GM19438 (cell line): Measurements from ENCODE around the gene MERTK.
"Not testable (repeated sequence)": the region's sequence is repeated elsewhere in the genome, so short reads cannot be mapped to it uniquely, and the experiment has no call there.

Source experiments
- ATAC-seq: cut with Tn5 transposase; IDR thresholded peaks from one replicate; pipeline ENCODE4 v1.9.1; 2021; ENCODE audit warnings: low read depth; ENCODE audit not compliant: unreplicated experiment

MERTK gene

GRCh38 chr2:111944531-111945210 is 46.3 kb downstream of the MERTK start:
- no peak for ATAC-seq

DNA sequence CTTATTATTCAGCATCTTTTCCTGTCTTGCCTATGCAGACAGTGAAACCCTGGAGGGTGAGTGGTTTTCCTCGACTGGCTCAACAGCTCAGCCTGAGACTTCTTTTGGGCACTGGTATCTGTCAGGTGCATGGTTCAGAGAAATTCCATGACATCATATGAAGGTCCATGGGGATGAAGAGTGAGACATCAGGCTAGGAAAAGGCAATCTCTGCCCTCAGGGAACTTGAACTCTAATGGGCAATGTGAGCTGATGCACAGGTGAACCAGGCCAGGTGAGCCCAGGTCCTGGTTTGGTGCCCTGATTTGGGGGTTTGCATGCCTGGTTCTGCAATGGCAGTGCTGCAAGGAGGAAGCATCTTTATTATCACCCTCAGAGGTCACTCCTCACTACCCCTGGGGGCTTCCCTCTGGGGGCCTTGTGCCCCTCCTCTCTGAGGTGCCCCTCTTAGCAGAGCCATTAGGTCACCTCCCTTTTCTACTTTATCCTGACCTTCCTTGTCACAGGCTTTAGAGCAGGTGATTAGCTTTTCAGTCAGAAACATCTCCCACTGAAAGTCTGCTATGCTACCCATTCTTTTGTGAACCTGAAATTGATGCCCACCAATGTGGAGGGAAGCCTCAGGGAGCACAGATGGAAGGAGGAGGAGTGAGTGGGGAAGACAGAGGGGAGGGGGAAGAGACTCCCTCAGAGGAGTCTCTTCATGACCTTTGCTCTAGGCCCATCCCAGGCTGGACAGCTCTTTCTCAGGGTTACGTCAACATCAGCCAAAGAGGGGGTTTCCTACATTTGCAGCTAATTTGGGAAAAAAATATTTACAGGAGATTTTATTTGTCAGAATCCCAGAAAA is 47.3 kb downstream of the MERTK start:
- no peak for ATAC-seq

- ATAC-seq, result no peak
Observed at GRCh38 chr2:111946294-111947114, 48.1 kb downstream of the MERTK start.

DNA sequence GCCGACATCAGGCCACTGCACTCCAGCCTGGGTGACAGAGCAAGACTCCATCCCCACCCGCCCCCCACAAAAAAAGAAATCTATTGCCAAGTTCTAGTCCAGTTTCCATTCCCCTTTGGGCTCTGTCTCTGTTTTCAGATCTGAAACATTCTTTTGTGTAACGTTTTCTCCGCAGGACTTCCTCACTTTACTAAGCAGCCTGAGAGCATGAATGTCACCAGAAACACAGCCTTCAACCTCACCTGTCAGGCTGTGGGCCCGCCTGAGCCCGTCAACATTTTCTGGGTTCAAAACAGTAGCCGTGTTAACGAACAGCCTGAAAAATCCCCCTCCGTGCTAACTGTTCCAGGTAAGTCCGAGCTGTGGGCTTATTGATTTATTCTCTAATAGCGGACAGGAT is 48.8 kb downstream of the MERTK start:
- no peak for ATAC-seq

- ATAC-seq, result no peak
Observed at GRCh38 chr2:111948832-111949231, 50.4 kb downstream of the MERTK start.

GRCh38 chr2:111950236-111950635 is 51.8 kb downstream of the MERTK start:
- no peak for ATAC-seq

DNA sequence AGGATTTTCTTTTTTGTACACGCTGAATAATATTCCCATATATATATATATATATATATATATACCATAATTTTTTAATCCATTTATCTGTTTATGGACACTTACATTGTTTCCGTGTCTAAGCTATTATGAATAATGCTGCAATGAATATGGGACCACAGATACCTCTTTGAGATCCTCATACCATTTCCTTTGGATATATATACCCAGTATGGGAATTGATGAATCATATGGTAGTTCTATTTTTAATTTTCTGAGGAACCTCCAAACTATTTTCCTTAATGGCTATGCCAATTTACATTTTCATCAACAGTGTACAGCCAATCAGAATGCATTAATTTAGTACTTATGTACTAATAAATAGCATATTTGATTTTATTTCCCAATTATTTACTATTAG is 53.1 kb downstream of the MERTK start:
- no peak for ATAC-seq

GRCh38 chr2:111952871-111953452 is 54.6 kb downstream of the MERTK start:
- no peak for ATAC-seq

DNA sequence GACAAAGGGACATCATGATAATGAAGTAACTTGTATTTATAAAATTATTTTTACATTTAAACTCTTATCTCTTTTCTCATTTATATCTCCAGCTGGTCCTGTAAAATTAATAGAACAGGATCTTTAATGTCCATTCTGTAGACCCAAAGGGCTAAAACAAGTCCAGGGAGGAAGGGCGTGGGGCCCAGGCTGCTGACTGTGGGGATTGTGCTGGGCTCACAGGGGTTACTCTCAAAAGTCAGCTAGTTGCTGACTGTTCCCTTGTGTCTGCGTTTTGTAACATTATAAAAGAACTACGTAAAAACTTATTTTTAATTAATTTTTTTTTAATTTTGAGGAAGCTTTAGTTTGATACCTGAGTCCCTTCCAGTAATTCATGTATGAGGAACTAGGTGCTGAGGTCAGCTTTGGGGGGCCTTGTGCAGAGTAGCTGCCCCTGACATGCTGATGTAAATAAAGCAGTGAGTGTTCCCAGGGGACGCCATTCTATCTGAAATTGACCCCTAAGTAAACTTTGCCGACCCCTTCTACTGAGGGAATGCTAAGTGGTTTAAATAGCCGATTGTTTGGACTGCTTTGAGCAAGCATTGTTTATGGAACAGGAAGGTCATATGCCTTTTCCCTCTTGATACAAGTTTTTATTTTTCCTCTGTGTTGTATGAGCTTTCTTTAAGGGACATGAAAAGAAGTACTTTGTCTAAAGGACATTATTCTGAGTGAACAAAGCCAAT is 56.4 kb downstream of the MERTK start:
- no peak for ATAC-seq

GRCh38 chr2:111957872-111958354 is 59.5 kb downstream of the MERTK start:
- ATAC-seq, result no peak

DNA sequence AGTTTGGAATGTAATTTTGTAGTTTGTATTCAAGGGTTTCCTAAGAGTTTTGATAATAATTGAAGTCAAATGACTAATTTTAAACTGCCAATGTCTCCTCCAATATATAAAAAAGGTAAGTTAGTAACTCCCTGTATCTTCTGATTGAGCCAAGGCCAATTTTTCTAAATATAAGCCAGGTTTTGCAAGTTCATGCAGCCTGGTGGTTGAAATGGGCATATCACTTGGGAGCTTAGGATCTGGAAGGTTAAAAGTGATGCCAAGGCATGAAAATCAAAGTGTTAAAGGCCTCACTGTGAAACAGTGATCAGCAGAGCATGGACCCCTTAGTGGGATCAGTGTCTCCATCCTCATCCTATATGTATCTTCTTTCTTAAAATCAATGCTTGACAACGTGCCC is 60.5 kb downstream of the MERTK start:
- ATAC-seq, result no peak

DNA sequence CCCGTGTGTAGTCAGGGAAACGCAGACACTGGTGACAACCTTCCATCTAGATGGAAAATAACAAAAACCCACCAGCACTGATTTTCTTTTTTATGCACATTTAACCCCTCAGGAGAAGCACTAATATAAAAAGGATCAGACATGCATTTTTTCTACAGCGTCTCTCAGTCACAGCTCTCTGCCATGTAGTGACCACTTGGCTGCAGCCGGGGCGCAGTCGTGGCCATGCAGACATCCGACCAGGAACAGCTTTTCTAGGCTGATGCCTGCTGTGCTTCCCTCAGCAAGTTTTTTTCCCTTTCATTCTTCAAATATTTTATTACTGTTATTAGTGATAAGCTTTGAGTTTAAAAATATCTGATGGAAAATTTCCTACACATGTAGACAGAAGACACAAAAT is 63.3 kb downstream of the MERTK start:
- no peak for ATAC-seq

DNA sequence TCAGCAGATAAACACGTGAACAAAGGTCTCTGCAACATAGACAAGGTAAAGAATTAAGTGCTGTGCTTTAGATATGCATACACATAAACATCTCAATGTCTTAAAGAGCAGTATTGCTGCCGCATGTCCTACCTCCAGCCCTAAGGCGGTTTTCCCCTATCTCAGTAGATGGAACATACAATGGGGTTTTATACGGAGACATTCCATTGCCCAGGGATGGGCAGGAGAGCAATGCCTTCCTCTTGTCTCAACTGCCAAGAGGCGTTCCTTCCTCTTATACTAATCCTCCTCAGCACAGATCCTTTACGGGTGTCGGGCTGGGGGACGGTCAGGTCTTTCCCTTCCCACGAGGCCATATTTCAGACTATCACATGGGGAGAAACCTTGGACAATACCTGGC is 64.7 kb downstream of the MERTK start:
- not testable (repeated sequence) for ATAC-seq

GRCh38 chr2:111963508-111963907 is 65.1 kb downstream of the MERTK start:
- not testable (repeated sequence) for ATAC-seq

GRCh38 chr2:111965062-111965461 is 66.7 kb downstream of the MERTK start:
- ATAC-seq, result no peak

GRCh38 chr2:111966241-111966640 is 67.8 kb downstream of the MERTK start:
- no peak for ATAC-seq

- no peak for ATAC-seq
Observed at GRCh38 chr2:111967018-111967417, 68.6 kb downstream of the MERTK start.

DNA sequence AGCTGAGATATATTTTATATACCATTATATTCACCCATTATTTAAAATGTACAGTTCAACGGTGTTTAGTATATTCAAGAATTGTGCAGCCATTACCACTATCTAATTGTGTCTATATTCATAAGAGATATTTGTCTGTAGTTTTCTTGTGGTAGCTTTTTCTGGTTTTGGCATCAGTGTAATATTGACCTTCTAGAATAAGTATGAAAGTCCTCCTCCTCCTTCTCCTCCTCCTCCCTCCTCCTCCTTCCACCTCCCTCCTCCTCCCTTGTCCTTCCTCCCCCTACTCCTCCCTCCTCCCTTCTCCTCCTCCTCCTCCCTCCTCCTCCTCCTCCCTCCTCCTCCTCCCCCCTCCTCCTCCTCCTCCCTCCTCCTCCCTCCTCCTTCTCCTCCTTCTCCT is 72.0 kb downstream of the MERTK start:
- no peak for ATAC-seq

DNA sequence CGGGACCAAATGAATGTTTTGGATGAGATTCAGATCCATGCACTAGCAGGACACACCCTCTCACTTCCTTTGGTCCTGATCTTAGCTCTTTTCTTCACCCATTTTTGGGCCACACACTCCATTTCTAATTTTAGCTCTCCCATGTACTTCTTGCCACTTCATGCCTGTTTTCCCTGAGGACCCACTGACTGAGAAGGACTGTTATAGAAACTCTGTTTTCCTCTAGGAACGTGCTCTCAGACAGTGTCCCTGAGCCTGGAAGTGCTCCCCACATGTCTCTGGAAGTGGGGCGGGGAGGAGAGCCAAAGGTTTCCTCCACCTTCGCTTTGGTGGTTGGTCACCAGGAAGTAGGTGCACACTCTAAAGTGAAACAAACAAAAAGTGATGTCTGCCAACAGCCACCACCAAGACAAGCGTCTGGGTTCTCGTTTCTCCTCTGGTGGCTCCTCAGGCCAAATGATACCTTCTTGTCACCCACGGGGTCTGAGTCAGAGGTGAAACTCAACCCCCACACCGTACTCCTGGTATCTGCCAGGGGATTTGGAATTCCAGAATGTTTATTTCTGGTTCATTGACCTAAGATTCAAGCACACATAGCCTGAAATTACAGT is 74.7 kb downstream of the MERTK start:
- ATAC-seq, result no peak

GRCh38 chr2:111973701-111974100 is 75.3 kb downstream of the MERTK start:
- ATAC-seq, result no peak
